Measurements from ENCODE around the gene MED26.

Gene MED26

DNA sequence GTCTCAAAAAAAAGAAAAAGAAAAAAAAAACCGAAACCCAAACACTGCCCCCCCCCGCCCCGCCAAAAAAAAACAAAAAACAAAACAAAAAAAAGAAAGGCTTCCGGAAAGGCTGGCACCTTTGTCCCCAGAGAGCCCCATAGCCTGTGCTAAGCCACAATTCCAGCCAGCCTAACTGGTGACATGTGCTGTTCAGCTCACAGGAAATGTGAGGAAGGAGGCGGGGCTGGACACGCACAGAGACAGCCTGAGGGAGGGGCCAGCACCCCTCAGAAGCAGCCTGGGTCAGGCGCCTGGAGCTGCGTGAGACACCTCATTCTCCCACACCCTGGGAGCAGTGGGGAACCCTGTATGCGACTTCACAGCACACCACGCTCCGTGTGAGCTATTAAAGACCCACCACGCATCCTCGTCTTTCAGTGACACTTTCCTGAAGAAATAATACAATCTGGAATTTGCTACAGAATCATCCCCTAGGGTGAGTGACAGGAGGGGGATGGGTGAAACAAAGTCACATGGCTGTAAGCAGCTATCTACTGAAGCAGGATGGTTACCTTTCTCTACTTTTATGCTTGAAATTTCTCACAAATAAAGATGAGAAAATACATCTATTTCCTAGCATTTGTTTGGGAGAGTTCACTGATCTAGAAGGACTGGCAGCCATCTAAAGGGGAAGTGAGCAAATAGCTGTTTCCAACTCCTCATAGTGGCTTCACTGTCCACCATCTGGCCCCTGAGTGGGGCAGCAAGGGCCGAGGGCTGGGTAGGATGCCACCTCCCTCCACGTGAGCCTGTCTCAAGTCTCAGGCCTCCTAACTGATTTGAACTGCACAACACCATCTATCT is 43.5 kb downstream of the MED26 start:
- Histone ChIP-seq H3K4me3 (peak overlapping the region; percentile 73), H3K36me3 (ENCODE audit: insufficient read depth, low read length) (no peaks in the 10 kb centered on the region), H3K9me3 (ENCODE audit: low read depth, low read length) (no peaks in the 10 kb centered on the region), H3K27ac (peak overlapping the region; percentile 73), H3K9ac (ENCODE audit: insufficient read length) (peak overlapping the region; percentile 19)
- TF ChIP-seq EZH2 (IDR thresholded peaks at IDR 0.05): no peak
- DNase-seq (ENCODE audit: low read depth, low spot score): no peak

DNA sequence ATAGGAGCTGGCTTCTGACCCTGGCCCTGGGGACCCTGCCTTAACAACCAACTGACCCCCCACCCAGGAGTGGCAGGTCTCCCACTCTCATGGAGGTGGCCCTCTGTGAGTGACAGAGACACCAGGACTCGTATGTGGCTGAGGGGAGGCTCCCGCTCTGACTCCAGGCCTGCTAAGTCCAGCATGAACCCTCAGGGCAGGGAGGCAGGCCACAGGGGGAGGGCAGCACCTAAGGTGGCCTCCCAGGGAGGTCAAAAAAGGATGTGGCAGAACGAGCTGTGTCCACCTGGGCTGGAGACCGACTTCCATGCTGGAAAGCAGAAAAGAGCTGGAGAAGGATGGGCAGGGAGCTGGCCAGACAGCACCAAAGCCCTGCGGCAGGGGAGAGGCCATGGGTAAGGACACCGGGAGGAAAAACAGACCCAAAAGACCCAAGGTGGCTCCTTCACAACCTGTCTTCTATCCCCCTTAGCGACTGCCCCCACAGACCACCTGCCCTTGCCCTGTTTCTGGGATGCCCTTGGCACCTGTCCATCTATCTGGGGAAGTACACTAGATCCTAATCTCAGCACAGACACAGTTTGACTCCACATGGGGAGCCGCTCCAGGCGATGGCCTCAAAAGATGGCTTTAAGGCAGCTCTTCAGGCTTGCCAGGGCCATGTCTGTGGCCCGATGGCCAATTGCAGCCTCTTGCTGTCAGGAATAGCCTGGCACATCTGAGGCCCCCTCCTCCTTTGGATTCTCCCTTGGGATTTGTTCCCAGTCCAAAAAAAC is 45.3 kb downstream of the MED26 start:
- no peak for DNase-seq (ENCODE audit: low read depth, low spot score)
- Histone ChIP-seq H3K9me3 (ENCODE audit: low read depth, low read length) (no peaks in the 10 kb centered on the region), H3K9ac (ENCODE audit: insufficient read length) (no peak overlapping the region), H3K36me3 (ENCODE audit: insufficient read depth, low read length) (peaks cover 4% of the 10 kb centered on the region; the same call in 1 of the 2 replicates), H3K4me3 (no peak overlapping the region), H3K27ac (no peak overlapping the region)
- TF ChIP-seq POLR2AphosphoS5 (IDR thresholded peaks at IDR 0.05; ENCODE audit: borderline replicate concordance, low read depth, low read length): no peak
- TF ChIP-seq EZH2 (IDR thresholded peaks at IDR 0.05): no peak
- TF ChIP-seq FOXP2 (optimal IDR thresholded peaks at IDR 0.05; ENCODE audit: control extremely low read depth, extremely low read length, insufficient read depth): no peak

DNA sequence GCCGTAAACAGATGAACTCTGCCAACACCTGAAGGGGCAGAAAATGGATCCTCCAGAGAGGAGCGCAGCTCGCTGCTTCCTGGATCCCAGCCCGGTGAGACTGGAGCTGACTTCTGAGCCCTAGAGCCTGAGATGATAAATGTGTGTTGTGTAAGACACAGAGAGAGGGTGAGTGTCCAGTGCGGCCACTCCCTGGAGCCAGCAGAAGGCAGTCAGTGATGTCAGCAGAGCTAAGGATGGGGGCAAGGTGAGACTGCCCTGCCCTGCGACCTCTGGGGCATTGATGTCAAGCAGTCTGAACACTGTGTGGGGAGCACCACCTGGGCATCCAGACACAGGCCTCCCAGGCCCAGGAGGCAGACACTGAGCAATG is 46.0 kb downstream of the MED26 start:
- Histone ChIP-seq H3K9me3 (ENCODE audit: low read depth, low read length) (no peaks in the 10 kb centered on the region), H3K4me3 (no peak overlapping the region), H3K36me3 (ENCODE audit: insufficient read depth, low read length) (peaks cover 9% of the 10 kb centered on the region; the same call in 1 of the 2 replicates), H3K27ac (no peak overlapping the region), H3K9ac (ENCODE audit: insufficient read length) (no peak overlapping the region)
- no peak for DNase-seq (ENCODE audit: low read depth, low spot score)
- TF ChIP-seq EZH2 (IDR thresholded peaks at IDR 0.05) (no peak), FOXP2 (optimal IDR thresholded peaks at IDR 0.05; ENCODE audit: control extremely low read depth, extremely low read length, insufficient read depth) (no peak), POLR2AphosphoS5 (IDR thresholded peaks at IDR 0.05; ENCODE audit: borderline replicate concordance, low read depth, low read length) (no peak)

DNA sequence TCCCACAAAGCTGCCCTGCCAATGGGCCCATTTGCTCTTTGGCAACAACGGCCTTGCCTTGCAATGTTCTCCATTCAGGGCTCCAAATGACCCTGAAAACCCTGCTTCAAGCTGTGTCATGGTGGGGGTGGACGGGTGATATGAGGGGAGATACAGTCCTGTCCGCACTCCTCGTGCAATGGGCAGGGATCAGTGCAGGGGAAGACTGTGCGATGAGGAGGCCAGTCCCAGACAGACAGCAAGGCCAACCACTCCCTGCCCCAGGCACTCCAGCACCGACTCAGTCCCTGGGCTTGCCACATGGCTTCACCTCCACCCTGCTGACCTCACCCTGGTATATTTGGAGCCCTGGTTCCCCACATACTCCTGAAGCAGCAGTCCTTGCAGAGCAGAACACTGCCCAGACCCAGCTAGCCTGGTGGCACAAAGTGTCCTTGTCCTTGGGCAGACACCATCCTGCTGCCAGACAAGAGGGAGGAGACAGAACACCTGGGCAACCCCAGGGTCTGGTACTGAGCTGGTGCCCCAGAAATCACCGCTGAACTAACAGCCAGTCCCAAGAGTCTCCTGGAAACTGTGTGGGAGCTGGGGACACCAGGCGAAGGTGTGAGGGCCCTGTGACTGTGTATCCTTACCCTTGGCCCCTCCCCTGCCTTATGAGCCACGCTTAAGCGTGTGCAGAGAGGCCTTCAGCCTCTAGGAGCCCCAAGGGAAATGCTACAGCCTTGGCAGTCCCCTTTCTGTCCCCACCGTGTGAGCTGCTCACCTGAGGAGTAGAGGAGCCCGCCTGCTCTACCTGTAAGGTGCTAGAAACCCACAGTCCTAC is 46.6 kb downstream of the MED26 start:
- no peak overlapping the region for H3K27ac ChIP-seq
- peaks cover 14% of the 10 kb centered on the region; the same call in 1 of the 2 replicates for H3K36me3 ChIP-seq (ENCODE audit: insufficient read depth, low read length)

DNA sequence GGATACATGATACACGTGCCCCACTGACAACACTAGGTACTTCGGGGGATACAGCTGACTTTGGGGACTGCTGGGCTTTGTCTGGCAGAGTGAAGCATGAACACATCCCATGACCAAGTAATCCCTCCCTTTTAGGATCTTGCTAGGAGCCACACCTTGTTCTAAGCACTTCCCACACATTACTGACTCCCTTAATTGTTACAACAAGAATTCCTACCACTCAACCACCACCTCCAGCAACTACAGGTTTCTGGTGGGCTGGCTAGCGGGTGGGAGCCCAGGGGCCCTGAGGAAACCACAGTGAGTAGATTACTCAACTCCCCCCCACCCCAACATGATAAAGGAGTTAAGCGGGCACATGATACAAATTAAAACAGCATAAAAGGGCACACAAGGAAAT is 48.6 kb downstream of the MED26 start:
- H3K36me3 ChIP-seq (ENCODE audit: insufficient read depth, low read length): peaks cover 27% of the 10 kb centered on the region; the same call in 1 of the 2 replicates
- DNase-seq (ENCODE audit: low read depth, low spot score): no peak
- no peaks in the 10 kb centered on the region for H3K9me3 ChIP-seq (ENCODE audit: low read depth, low read length)
- TF ChIP-seq POLR2AphosphoS5 (IDR thresholded peaks at IDR 0.05; ENCODE audit: borderline replicate concordance, low read depth, low read length) (no peak), FOXP2 (optimal IDR thresholded peaks at IDR 0.05; ENCODE audit: control extremely low read depth, extremely low read length, insufficient read depth) (no peak), EZH2 (IDR thresholded peaks at IDR 0.05) (no peak)
- H3K4me3 ChIP-seq: no peak overlapping the region
- no peak overlapping the region for H3K27ac ChIP-seq
- H3K9ac ChIP-seq (ENCODE audit: insufficient read length): no peak overlapping the region

More for the DNA sequence above, 46.6 kb downstream of the MED26 start:
- H3K9ac ChIP-seq (ENCODE audit: insufficient read length): no peak overlapping the region
- DNase-seq (ENCODE audit: low read depth, low spot score): no peak
- TF ChIP-seq POLR2AphosphoS5 (IDR thresholded peaks at IDR 0.05; ENCODE audit: borderline replicate concordance, low read depth, low read length) (no peak; the same call in 1 of the 2 replicates), EZH2 (IDR thresholded peaks at IDR 0.05) (no peak), FOXP2 (optimal IDR thresholded peaks at IDR 0.05; ENCODE audit: control extremely low read depth, extremely low read length, insufficient read depth) (no peak)
- no peaks in the 10 kb centered on the region for H3K9me3 ChIP-seq (ENCODE audit: low read depth, low read length)
- no peak overlapping the region for H3K4me3 ChIP-seq

DNA sequence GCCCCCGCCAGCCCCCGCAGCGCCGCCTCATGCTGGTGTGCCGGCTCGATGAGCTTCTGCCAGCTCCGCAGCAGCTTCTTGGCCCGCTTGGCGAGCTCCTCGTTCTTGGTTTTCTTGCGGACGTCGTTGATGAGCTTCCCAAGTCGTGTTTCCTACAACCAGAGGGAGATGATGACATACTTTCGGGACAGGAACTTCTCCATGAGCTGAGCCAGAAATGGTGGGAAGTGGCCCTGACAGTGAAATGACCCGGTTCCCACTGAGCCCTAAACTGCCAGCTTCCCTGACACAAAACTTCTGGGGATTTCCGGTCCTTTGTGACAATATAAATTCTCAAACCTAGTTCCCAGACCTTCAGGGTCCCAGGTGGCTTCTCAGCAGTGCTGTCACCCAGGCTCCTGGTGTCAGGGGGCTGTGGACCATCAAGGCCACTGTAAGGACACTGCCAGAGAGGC is 50.4 kb downstream of the MED26 start:
- Histone ChIP-seq H3K9ac (ENCODE audit: insufficient read length) (no peak overlapping the region), H3K27ac (no peak overlapping the region), H3K4me3 (no peak overlapping the region), H3K36me3 (ENCODE audit: insufficient read depth, low read length) (peaks cover 27% of the 10 kb centered on the region; the same call in 1 of the 2 replicates), H3K9me3 (ENCODE audit: low read depth, low read length) (no peaks in the 10 kb centered on the region)
- no peak for DNase-seq (ENCODE audit: low read depth, low spot score)
- no peak for TF ChIP-seq FOXP2 (optimal IDR thresholded peaks at IDR 0.05; ENCODE audit: control extremely low read depth, extremely low read length, insufficient read depth)
- TF ChIP-seq EZH2 (IDR thresholded peaks at IDR 0.05): no peak
- no peak for TF ChIP-seq POLR2AphosphoS5 (IDR thresholded peaks at IDR 0.05; ENCODE audit: borderline replicate concordance, low read depth, low read length)

DNA sequence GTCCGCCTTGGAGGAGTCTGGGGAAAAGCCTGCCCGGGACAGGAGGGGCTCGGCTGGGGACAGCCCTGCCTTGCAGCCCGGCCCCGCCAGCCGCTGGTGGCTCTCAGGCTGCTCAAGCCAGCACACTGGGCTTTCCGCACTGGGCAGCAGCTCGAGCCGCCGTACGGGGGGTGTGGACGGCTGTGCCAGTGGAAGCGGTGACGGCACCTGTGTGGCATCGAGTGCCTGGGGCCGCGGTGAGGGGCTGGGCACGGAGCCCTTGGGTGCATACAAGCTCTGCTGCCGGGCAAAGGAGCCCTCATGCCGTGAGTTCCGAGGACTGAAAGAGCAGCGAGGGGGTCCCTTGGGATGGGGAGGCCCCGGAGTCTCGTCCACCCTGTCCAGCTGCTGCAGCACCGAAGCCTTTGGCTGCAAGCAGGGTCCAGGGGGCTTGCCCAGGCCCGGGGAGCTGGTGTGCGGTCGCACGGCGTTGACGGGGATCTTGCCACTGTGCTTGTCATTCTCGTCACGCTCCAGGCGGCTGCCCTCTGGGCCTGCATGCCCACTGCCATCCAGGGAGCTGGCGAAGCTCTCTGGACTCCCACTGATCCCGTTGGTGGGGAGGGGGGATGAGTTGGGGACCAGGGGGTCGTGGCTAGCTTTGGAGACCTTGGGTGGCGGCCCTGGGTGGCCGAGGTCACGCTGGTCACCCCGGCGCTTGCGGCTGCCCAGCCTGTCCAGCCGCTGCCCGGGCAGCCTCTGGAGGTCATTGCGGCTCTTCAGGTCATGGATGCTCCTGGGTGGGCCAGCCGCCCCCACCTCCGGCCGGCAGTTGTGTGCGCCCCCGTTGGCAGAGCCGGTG is 51.1 kb downstream of the MED26 start:
- H3K9ac ChIP-seq (ENCODE audit: insufficient read length): no peak overlapping the region
- no peak for DNase-seq (ENCODE audit: low read depth, low spot score)
- H3K9me3 ChIP-seq (ENCODE audit: low read depth, low read length): no peaks in the 10 kb centered on the region
- peaks cover 27% of the 10 kb centered on the region; the same call in 1 of the 2 replicates for H3K36me3 ChIP-seq (ENCODE audit: insufficient read depth, low read length)
- no peak overlapping the region for H3K4me3 ChIP-seq
- H3K27ac ChIP-seq: no peak overlapping the region
- TF ChIP-seq EZH2 (IDR thresholded peaks at IDR 0.05): no peak
- TF ChIP-seq FOXP2 (optimal IDR thresholded peaks at IDR 0.05; ENCODE audit: control extremely low read depth, extremely low read length, insufficient read depth): no peak
- TF ChIP-seq POLR2AphosphoS5 (IDR thresholded peaks at IDR 0.05; ENCODE audit: borderline replicate concordance, low read depth, low read length): no peak

Measured in SK-N-MC (cell line).